Measurements from ENCODE around the gene HSFX4. TPM values are rescaled to one million over a fixed set of nuclear protein-coding genes. Genes with fewer than 3 reads are reported as not detected.

HSFX4 gene
- total and polyA plus RNA-seq, 2 donors from 2014 or later: not detected

- FAIRE-seq: no peak
- Histone ChIP-seq H3K9me3 (ENCODE audit: control insufficient read depth in 2 of 3, insufficient read depth in 1 of 3, low read length in 3 of 3) (no peaks in the 10 kb centered on the region), H3K36me3 (ENCODE audit: control insufficient read depth in 2 of 3, insufficient read depth in 3 of 3, low read length in 3 of 3) (no peaks in the 10 kb centered on the region), H3K4me3 (ENCODE audit: low read length in 3 of 3) (no peak overlapping the region), H3K27me3 (ENCODE audit: control insufficient read depth, insufficient read depth, low read length) (no peaks in the 10 kb centered on the region), H3K4me1 (ENCODE audit: control insufficient read depth in 2 of 3, insufficient read depth in 2 of 3, low read depth in 1 of 3, low read length in 3 of 3) (peaks cover 0 to 4% (median 0%) of the 10 kb centered on the region in 3 donors), H3K27ac (ENCODE audit: low read depth in 2 of 2, low read length in 2 of 2) (no peak overlapping the region), H3K9ac (ENCODE audit: low read length in 3 of 3) (no peak overlapping the region)
- DNase-seq: no peak
- intact Hi-C loops (cut with DNase I): no loop called here
- TF ChIP-seq CTCF (IDR thresholded peaks at IDR 0.05; ENCODE audit: borderline replicate concordance, extremely low read depth, insufficient read depth): no peak
Measured at GRCh38 chrX:149979126-149979644, 49.8 kb downstream of the HSFX4 start.

Other genes with a start within 250 kb of the HSFX4 start
- gene MAGEA11, start 217.5 kb upstream of the HSFX4 start, total RNA-seq: not detected
- not detected for gene MAGEA11, start 217.5 kb upstream of the HSFX4 start, polyA plus RNA-seq (ENCODE audit: insufficient read depth, low read depth, low replicate concordance)
- gene HSFX1, start 155.5 kb upstream of the HSFX4 start, total RNA-seq: 0.98 TPM
- not detected for gene HSFX1, start 155.5 kb upstream of the HSFX4 start, polyA plus RNA-seq (ENCODE audit: insufficient read depth, low read depth, low replicate concordance)
- gene MAGEA9, start 147.6 kb upstream of the HSFX4 start, total RNA-seq: not detected
- not detected for gene MAGEA9, start 147.6 kb upstream of the HSFX4 start, polyA plus RNA-seq (ENCODE audit: insufficient read depth, low read depth, low replicate concordance)
- not detected for gene MAGEA8, start 48.4 kb upstream of the HSFX4 start, total RNA-seq
- gene MAGEA8, start 48.4 kb upstream of the HSFX4 start, polyA plus RNA-seq (ENCODE audit: insufficient read depth, low read depth, low replicate concordance): not detected
- gene EOLA2, start 8.9 kb downstream of the HSFX4 start, total RNA-seq: 33.7 TPM
- gene EOLA2, start 8.9 kb downstream of the HSFX4 start, polyA plus RNA-seq (ENCODE audit: insufficient read depth, low read depth, low replicate concordance): 30.3 TPM